Psoas muscle (tissue), 7 donors: Measurements from ENCODE around the gene LOC128125822.
A peak's percentile ranks its signal among the peaks of the same experiment; 100 is the strongest.
"Not testable (repeated sequence)": the region's sequence is repeated elsewhere in the genome, so short reads cannot be mapped to it uniquely, and the experiment has no call there.

ENCODE experiments used
- ATAC-seq, 4 donors: fragments of 200-7000 bp; cut with Tn5 transposase; one replicate each; pipeline ENCODE4 v1.9.1; 2020; ENCODE audit warnings: moderate library complexity in 3 of 4, mild to moderate bottlenecking in 2 of 4
- DNase-seq, 2 donors: peaks; one replicate each; pipeline ENCODE4 v3.0.0-alpha.2; 2020
- H3K27ac ChIP-seq: fragments of 200-600 bp; one replicate; pipeline ENCODE4 v1.8.0; 2022
- H3K27me3 ChIP-seq, 3 donors: fragments of 200-600 bp in 1 of 3; one replicate each; pipeline versions ENCODE4 v1.6.1 to v1.8.0; 2013 to 2022; ENCODE audit warnings: low read length in 2 of 3, mild to moderate bottlenecking in 2 of 3, moderate library complexity in 1 of 3; ENCODE audit not compliant: insufficient read depth in 3 of 3
- H3K36me3 ChIP-seq, 2 donors: fragments of 200-600 bp in 1 of 2; one replicate each; pipeline versions ENCODE4 v1.6.1 to v1.8.0; 2013 to 2022; ENCODE audit warnings: low read depth in 1 of 2, mild to moderate bottlenecking in 1 of 2, moderate library complexity in 1 of 2; ENCODE audit not compliant: insufficient read depth in 1 of 2
- H3K4me1 ChIP-seq: fragments of 200-600 bp; one replicate; pipeline ENCODE4 v1.8.0; 2022
- H3K4me3 ChIP-seq: fragments of 200-600 bp; one replicate; pipeline ENCODE4 v1.8.0; 2022; ENCODE audit warnings: mild to moderate bottlenecking
- H3K9me3 ChIP-seq: fragments of 200-600 bp; one replicate; pipeline ENCODE4 v1.8.0; 2022
- CTCF ChIP-seq: fragments of 200-600 bp; IDR thresholded peaks from one replicate; pipeline ENCODE4 v1.8.0; 2022; ENCODE audit warnings: antibody characterized with exemption
- WGBS, 3 donors: extraction: QIAGEN DNeasy Blood & Tissue Kit; methylation state at CpG; one replicate each; pipeline versions ENCODE4 v1.1.6 to v1.1.7; 2013; 5-methylcytosine and 5-hydroxymethylcytosine counted together
- intact Hi-C, 2 donors: fragments of 100-400 bp; cut with DNase I; formaldehyde crosslinking; loops; one replicate each; pipeline versions ENCODE4 v1.11.0 to v1.14.2; 2022
- donor health status: healthy with polysubstance abuse.
- donor health status: DM: no; HTN: no; CAD: no; lungs with moderate emphysema.
- donor health status: Bipolar disorder and iron deficiency.
- donor health status: healthy.
- donor health status: DM: yes; HTN: yes; CAD: no.
- donor health status: DM: no; HTN: no; CAD: no.
- donor health status: DM: yes; HTN: yes; CAD: no.

Gene LOC128125822

GRCh38 chr6:63581355-63582013, 9.2 kb downstream of the LOC128125822 start:
- no peak for TF ChIP-seq CTCF
- DNase-seq (no peak), ATAC-seq (no peak)
- peaks cover 8 to 65% of the 10 kb centered on the region in 2 donors for H3K36me3 ChIP-seq
- peaks cover 18% of the 10 kb centered on the region for H3K4me1 ChIP-seq
- intact Hi-C loops, result no loop called here
- H3K9me3 ChIP-seq, result no peaks in the 10 kb centered on the region
- 96 to 97% (median 96%) methylated on average over 2 of the region's 2 CpGs for WGBS, 3 donors
- no peak overlapping the region for H3K27ac ChIP-seq
- no peak overlapping the region for H3K4me3 ChIP-seq
- H3K27me3 ChIP-seq, result no peaks in the 10 kb centered on the region

GRCh38 chr6:63582579-63583231, 10.4 kb downstream of the LOC128125822 start:
- no peak for TF ChIP-seq CTCF
- H3K9me3 ChIP-seq, result no peaks in the 10 kb centered on the region
- ATAC-seq (peak; percentile 31 to 43 (median 41)), DNase-seq (no peak)
- H3K27me3 ChIP-seq, result no peaks in the 10 kb centered on the region
- no peak overlapping the region for H3K4me3 ChIP-seq
- H3K36me3 ChIP-seq, result peaks cover 6 to 53% of the 10 kb centered on the region in 2 donors
- intact Hi-C loops, result no loop called here
- peaks cover 6% of the 10 kb centered on the region for H3K4me1 ChIP-seq
- H3K27ac ChIP-seq, result no peak overlapping the region
- 89 to 97% (median 91%) methylated on average over 4 of the region's 4 CpGs for WGBS, 3 donors

GRCh38 chr6:63584125-63584514, 11.8 kb downstream of the LOC128125822 start:
- no peaks in the 10 kb centered on the region for H3K4me1 ChIP-seq
- intact Hi-C loops, result no loop called here
- H3K27ac ChIP-seq, result peak overlapping the region; percentile 3
- H3K27me3 ChIP-seq, result no peaks in the 10 kb centered on the region
- no peak for TF ChIP-seq CTCF
- ATAC-seq (peak; percentile 42 to 66 (median 49)), DNase-seq (no peak)
- no peaks in the 10 kb centered on the region for H3K9me3 ChIP-seq
- 59 to 73% (median 65%) methylated on average over 4 of the region's 4 CpGs for WGBS, 3 donors
- no peak overlapping the region for H3K4me3 ChIP-seq
- peaks cover 6 to 39% of the 10 kb centered on the region in 2 donors for H3K36me3 ChIP-seq

GRCh38 chr6:63584566-63584965, 12.3 kb downstream of the LOC128125822 start:
- H3K9me3 ChIP-seq, result no peaks in the 10 kb centered on the region
- intact Hi-C loops, result no loop called here
- no peaks in the 10 kb centered on the region for H3K27me3 ChIP-seq
- H3K27ac ChIP-seq, result peak overlapping the region; percentile 3
- TF ChIP-seq CTCF, result no peak
- H3K4me1 ChIP-seq, result no peaks in the 10 kb centered on the region
- H3K36me3 ChIP-seq, result peaks cover 6 to 35% of the 10 kb centered on the region in 2 donors
- no peak for DNase-seq
- no peak overlapping the region for H3K4me3 ChIP-seq
- peak; percentile 29 to 59 (median 39) for ATAC-seq
- 91 to 97% (median 92%) methylated on average over 8 of the region's 8 CpGs for WGBS, 3 donors

GRCh38 chr6:63585652-63586051, 13.4 kb downstream of the LOC128125822 start:
- 82 to 90% (median 87%) methylated on average over 2 of the region's 2 CpGs for WGBS, 3 donors
- H3K4me1 ChIP-seq, H3K4me3 ChIP-seq, DNase-seq, ATAC-seq, intact Hi-C loops, H3K9me3 ChIP-seq, H3K27me3 ChIP-seq, H3K27ac ChIP-seq: not testable (repeated sequence)
- H3K36me3 ChIP-seq, result peaks cover 2 to 24% of the 10 kb centered on the region in 2 donors
